ENCODE results near the gene COL4A5. TPM values are rescaled to one million over a fixed set of nuclear protein-coding genes. Genes with fewer than 3 reads are reported as not detected.

Gene COL4A5
- polyA plus RNA-seq, 6 donors from 2014 or later = not detected

GRCh38 chrX:108610141-108610540 is 170.5 kb downstream of the COL4A5 start:
- Mint-ChIP-seq H3K4me3 (no peak overlapping the region), H3K27me3 (no peaks in the 10 kb centered on the region), H3K9me3 (peaks cover 0 to 3% (median 0%) of the 10 kb centered on the region in 7 donors), H3K36me3 (no peaks in the 10 kb centered on the region), H3K4me1 (no peaks in the 10 kb centered on the region), H3K27ac (no peak overlapping the region)
- DNase-seq = no peak
- ATAC-seq (ENCODE audit: low read depth in 2 of 2) = no peak

GRCh38 chrX:108614616-108615015 is 175.0 kb downstream of the COL4A5 start:
- H3K27ac Mint-ChIP-seq = no peak overlapping the region
- H3K9me3 Mint-ChIP-seq = peaks cover 0 to 3% (median 0%) of the 10 kb centered on the region in 7 donors

DNA sequence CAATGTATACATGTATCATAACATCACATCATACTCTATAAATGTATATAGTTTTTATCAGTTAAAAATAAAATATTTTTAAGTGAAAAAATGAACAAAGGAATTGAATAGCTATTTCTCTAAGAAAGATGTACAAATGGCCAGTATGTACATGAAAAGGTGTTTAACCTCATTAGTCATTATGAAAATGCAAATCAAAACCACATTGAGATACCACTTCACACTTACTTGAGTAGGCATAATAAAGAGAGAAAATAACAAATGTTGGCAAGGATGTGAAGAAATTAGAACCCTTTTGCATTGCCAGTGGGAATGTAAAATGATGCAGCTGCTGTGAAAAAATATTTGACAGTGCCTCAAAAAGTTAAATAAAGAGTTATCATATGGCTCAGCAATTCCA is 201.2 kb downstream of the COL4A5 start:
- no peak overlapping the region for H3K4me3 Mint-ChIP-seq
- no peak for DNase-seq
- no peak overlapping the region for H3K27ac Mint-ChIP-seq
- no peak for ATAC-seq (ENCODE audit: low read depth in 2 of 2)
- no peaks in the 10 kb centered on the region for H3K4me1 Mint-ChIP-seq
- no peaks in the 10 kb centered on the region for H3K36me3 Mint-ChIP-seq
- H3K9me3 Mint-ChIP-seq = peaks cover 2 to 19% (median 16%) of the 10 kb centered on the region in 7 donors
- H3K27me3 Mint-ChIP-seq = no peaks in the 10 kb centered on the region

More at GRCh38 chrX:108614616-108615015, 175.0 kb downstream of the COL4A5 start:
- Mint-ChIP-seq H3K27me3 (no peaks in the 10 kb centered on the region), H3K4me3 (no peak overlapping the region), H3K4me1 (no peaks in the 10 kb centered on the region), H3K36me3 (no peaks in the 10 kb centered on the region)
- ATAC-seq (ENCODE audit: low read depth in 2 of 2) (no peak), DNase-seq (no peak)

DNA sequence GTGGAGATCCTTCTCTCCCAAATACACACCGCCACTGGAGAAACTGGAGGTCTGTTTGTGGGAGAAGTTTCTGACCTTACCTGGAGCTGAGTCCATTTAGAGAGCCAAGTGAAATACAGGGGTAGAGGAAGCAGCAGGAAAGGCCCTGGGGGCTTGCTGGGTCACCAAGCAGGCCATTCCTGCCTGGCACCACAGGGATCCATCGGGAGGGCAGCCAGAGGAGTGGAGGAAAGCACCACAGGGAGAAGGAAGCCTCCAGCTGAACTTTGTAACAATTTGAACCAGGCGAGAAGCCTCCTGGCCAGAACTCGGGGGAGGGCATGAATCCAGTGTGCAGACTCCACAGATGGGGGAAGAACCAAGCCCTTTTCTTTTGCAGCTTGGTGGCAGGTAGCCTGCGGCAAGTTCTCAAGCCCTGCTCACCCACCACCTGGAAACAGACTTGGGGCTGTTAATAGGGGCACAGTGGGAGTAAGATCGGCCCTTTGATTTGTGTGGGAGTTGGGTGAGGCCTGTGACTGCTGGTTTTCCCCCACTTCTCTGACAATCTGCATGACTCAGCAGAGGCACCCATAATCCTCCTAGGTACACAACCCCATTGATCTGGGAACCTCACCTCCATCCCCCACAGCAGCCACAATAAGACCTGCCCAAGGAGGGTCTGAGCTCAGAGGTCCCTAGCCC is 202.1 kb downstream of the COL4A5 start:
- ATAC-seq (ENCODE audit: low read depth in 2 of 2) = no peak
- H3K4me3 Mint-ChIP-seq = no peak overlapping the region

DNA sequence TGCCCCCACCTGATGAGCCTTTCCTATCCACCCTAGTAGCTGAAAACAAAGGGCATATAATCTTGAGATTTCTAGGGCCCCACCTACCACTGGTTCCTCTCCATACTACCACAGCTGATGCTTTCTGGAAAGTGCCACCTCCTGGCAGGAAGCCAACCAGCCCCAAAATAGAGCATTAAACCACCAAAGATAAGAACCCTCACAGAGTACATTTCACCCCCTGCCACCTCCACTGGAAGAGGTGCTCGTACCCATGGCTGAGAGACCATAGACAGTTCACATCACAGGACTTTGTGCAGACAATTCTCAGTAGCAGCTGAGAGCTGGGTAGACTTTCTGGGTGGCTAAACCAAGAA is 202.6 kb downstream of the COL4A5 start:
- Mint-ChIP-seq H3K27me3 (no peaks in the 10 kb centered on the region), H3K4me1 (no peaks in the 10 kb centered on the region), H3K4me3 (no peak overlapping the region), H3K36me3 (no peaks in the 10 kb centered on the region), H3K9me3 (peaks cover 2 to 17% (median 14%) of the 10 kb centered on the region in 7 donors), H3K27ac (no peak overlapping the region)
- DNase-seq (no peak), ATAC-seq (ENCODE audit: low read depth in 2 of 2) (no peak)

More for the DNA sequence above, 202.1 kb downstream of the COL4A5 start:
- H3K27ac Mint-ChIP-seq = no peak overlapping the region
- H3K9me3 Mint-ChIP-seq = peaks cover 2 to 17% (median 14%) of the 10 kb centered on the region in 7 donors
- H3K4me1 Mint-ChIP-seq = no peaks in the 10 kb centered on the region
- H3K36me3 Mint-ChIP-seq = no peaks in the 10 kb centered on the region
- no peak for DNase-seq
- no peaks in the 10 kb centered on the region for H3K27me3 Mint-ChIP-seq

GRCh38 chrX:108664701-108665100 is 225.1 kb downstream of the COL4A5 start:
- H3K4me1 Mint-ChIP-seq = no peaks in the 10 kb centered on the region
- H3K27me3 Mint-ChIP-seq = no peaks in the 10 kb centered on the region
- no peak for ATAC-seq (ENCODE audit: low read depth in 2 of 2)
- no peaks in the 10 kb centered on the region for H3K36me3 Mint-ChIP-seq
- H3K27ac Mint-ChIP-seq = no peak overlapping the region
- no peak overlapping the region for H3K4me3 Mint-ChIP-seq
- peaks cover 0 to 15% (median 0%) of the 10 kb centered on the region in 7 donors for H3K9me3 Mint-ChIP-seq
- DNase-seq = no peak

DNA sequence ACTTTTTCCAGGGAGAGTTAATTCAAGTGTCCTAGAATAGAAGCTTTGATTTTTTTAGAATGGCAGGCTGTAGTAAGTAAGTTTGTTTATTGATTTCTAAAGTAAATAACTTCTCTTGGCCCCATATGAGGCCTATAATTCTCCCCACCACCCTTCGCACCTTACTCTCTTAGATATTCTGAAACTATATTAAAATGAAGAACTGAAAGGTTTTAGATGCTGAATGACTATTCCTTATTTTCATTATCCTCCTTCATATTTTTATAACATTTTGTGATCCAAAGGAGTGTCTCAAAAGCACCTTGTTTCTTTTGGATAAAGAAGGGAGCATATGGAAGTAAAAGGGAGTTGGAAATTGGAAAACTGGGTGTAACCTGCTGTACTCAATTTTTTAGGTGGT is 226.5 kb downstream of the COL4A5 start:
- no peaks in the 10 kb centered on the region for H3K4me1 Mint-ChIP-seq
- H3K27me3 Mint-ChIP-seq = no peaks in the 10 kb centered on the region
- ATAC-seq (ENCODE audit: low read depth in 2 of 2) (no peak), DNase-seq (no peak)
- no peak overlapping the region for H3K4me3 Mint-ChIP-seq
- no peak overlapping the region for H3K27ac Mint-ChIP-seq
- H3K36me3 Mint-ChIP-seq = no peaks in the 10 kb centered on the region
- H3K9me3 Mint-ChIP-seq = peaks cover 0 to 15% (median 0%) of the 10 kb centered on the region in 7 donors

- peaks cover 0 to 11% (median 0%) of the 10 kb centered on the region in 7 donors for H3K9me3 Mint-ChIP-seq
- H3K27me3 Mint-ChIP-seq = no peaks in the 10 kb centered on the region
- H3K27ac Mint-ChIP-seq = no peak overlapping the region
Observed at GRCh38 chrX:108671526-108671925, 231.9 kb downstream of the COL4A5 start.

GRCh38 chrX:108696690-108697089 is 257.1 kb downstream of the COL4A5 start:
- Mint-ChIP-seq H3K4me1 (no peaks in the 10 kb centered on the region), H3K9me3 (no peaks in the 10 kb centered on the region), H3K36me3 (no peaks in the 10 kb centered on the region), H3K27ac (no peak overlapping the region), H3K27me3 (no peaks in the 10 kb centered on the region), H3K4me3 (no peak overlapping the region)
- DNase-seq = no peak
- no peak for ATAC-seq (ENCODE audit: low read depth in 2 of 2)

More at GRCh38 chrX:108671526-108671925, 231.9 kb downstream of the COL4A5 start:
- Mint-ChIP-seq H3K4me3 (no peak overlapping the region), H3K4me1 (no peaks in the 10 kb centered on the region), H3K36me3 (no peaks in the 10 kb centered on the region)
- DNase-seq (no peak), ATAC-seq (ENCODE audit: low read depth in 2 of 2) (no peak)

DNA sequence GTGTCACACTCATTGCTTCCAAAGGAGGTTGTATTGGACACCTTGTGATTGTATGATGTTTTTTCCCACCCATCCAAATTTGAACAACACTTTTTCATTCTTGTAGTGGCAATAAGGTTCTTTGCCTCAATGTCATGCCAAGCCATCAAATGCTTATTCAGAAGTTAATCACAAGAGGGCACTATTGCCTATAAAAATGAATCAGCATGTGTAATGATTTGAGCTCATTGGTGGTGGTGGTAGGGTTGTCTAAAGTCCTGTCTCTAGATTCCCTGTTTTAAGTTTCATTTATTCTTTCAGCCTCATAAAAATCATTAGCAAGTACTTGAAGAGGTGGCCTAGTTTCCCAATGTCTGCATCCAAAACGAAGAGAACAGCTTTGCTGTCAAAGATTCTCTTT is 259.7 kb downstream of the COL4A5 start:
- no peak overlapping the region for H3K4me3 Mint-ChIP-seq
- no peaks in the 10 kb centered on the region for H3K4me1 Mint-ChIP-seq
- no peak for ATAC-seq (ENCODE audit: low read depth in 2 of 2)
- H3K27ac Mint-ChIP-seq = no peak overlapping the region
- no peaks in the 10 kb centered on the region for H3K27me3 Mint-ChIP-seq
- no peaks in the 10 kb centered on the region for H3K36me3 Mint-ChIP-seq
- no peak for DNase-seq
- no peaks in the 10 kb centered on the region for H3K9me3 Mint-ChIP-seq

DNA sequence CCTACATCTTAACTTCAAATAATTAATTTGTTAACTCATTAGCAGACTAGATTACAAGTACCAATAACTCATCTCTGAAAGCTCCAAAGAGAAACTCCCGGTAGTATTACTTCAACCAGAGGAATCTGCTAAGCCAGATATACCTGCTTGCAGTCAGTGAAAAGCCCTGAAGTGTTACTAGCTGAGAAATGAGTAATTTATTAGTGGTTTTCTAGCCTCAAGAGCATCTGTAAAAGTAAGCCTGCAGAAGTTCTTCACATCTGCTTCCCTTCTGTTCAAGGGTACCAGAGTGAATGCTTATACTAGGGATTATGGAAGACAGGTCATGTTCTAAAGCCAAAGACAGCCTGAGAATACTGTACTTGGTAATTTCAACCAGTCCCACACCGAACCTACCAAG is 262.0 kb downstream of the COL4A5 start:
- Mint-ChIP-seq H3K36me3 (no peaks in the 10 kb centered on the region), H3K4me3 (no peak overlapping the region), H3K27me3 (no peaks in the 10 kb centered on the region), H3K4me1 (no peaks in the 10 kb centered on the region), H3K9me3 (peaks cover 0 to 2% (median 0%) of the 10 kb centered on the region in 7 donors), H3K27ac (no peak overlapping the region)
- no peak for ATAC-seq (ENCODE audit: low read depth in 2 of 2)
- DNase-seq = no peak

GRCh38 chrX:108702530-108702929 is 262.9 kb downstream of the COL4A5 start:
- H3K9me3 Mint-ChIP-seq = peaks cover 0 to 2% (median 0%) of the 10 kb centered on the region in 7 donors
- no peak for DNase-seq
- H3K36me3 Mint-ChIP-seq = no peaks in the 10 kb centered on the region
- no peak overlapping the region for H3K27ac Mint-ChIP-seq
- no peaks in the 10 kb centered on the region for H3K4me1 Mint-ChIP-seq
- H3K4me3 Mint-ChIP-seq = no peak overlapping the region
- no peaks in the 10 kb centered on the region for H3K27me3 Mint-ChIP-seq
- no peak for ATAC-seq (ENCODE audit: low read depth in 2 of 2)

GRCh38 chrX:108704839-108705238 is 265.2 kb downstream of the COL4A5 start:
- no peaks in the 10 kb centered on the region for H3K4me1 Mint-ChIP-seq
- no peak overlapping the region for H3K4me3 Mint-ChIP-seq
- H3K36me3 Mint-ChIP-seq = no peaks in the 10 kb centered on the region
- H3K27me3 Mint-ChIP-seq = no peaks in the 10 kb centered on the region
- H3K27ac Mint-ChIP-seq = no peak overlapping the region
- DNase-seq (no peak), ATAC-seq (ENCODE audit: low read depth in 2 of 2) (no peak)
- H3K9me3 Mint-ChIP-seq = peaks cover 0 to 2% (median 0%) of the 10 kb centered on the region in 7 donors

DNA sequence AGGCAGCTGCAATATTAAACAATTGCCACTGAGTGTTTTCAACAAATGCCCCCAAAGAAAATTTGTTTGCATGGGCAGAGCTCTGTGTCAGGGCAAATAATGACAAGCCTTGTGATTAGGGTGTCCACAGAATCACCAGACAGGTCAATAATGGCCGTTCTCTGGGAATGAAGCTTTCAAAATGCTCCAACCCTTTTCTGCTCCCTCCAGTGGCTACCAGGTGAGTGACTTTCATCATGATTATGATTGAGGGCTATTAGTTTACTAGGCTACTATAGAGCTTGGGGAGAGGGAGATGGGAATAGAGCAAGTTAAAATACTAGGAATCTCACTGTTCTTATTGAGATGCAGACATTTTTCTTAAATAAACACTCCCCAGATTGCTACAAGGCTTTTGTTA is 273.2 kb downstream of the COL4A5 start:
- ATAC-seq (ENCODE audit: low read depth in 2 of 2) (no peak), DNase-seq (no peak)
- Mint-ChIP-seq H3K27ac (no peak overlapping the region), H3K36me3 (no peaks in the 10 kb centered on the region), H3K4me1 (no peaks in the 10 kb centered on the region), H3K4me3 (no peak overlapping the region), H3K9me3 (peaks cover 0 to 24% (median 10%) of the 10 kb centered on the region in 7 donors), H3K27me3 (no peaks in the 10 kb centered on the region)

DNA sequence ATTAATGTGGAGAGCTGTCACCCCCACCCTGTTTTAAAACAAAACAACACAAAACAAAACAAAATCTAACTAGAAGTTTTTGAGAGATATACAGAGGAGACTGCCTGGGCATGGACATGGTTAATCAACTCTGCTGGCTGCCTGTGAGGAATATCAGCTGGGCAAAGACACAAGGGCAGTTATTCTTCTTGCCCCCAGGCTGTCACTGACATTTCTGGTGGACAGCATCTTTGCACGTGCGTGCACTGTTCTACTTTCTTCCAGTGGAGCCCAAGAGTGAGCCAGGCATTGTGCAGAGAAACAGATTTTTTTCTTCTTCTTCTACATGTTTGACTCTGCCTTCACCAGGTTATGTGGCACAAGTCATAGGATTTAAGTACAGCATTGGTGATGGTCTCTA is 282.9 kb downstream of the COL4A5 start:
- ATAC-seq (ENCODE audit: low read depth in 2 of 2) = no peak
- Mint-ChIP-seq H3K4me3 (no peak overlapping the region), H3K9me3 (peaks cover 0 to 5% (median 0%) of the 10 kb centered on the region in 7 donors), H3K27ac (no peak overlapping the region), H3K36me3 (no peaks in the 10 kb centered on the region), H3K4me1 (no peaks in the 10 kb centered on the region), H3K27me3 (no peaks in the 10 kb centered on the region)
- no peak for DNase-seq
